Ovary (tissue), 9 donors: Measurements from ENCODE around the gene LRRC75A. TPM values are rescaled to one million over a fixed set of nuclear protein-coding genes. Genes with fewer than 3 reads are reported as not detected.

Source experiments
- DNase-seq, 5 donors: peaks; one replicate each; pipeline ENCODE4 v3.0.0-alpha.2; 2019 to 2020
- H3K27ac ChIP-seq, 2 donors: fragments of 200-600 bp; one replicate each; pipeline versions ENCODE4 v1.5.1 to v1.8.0; 2019 to 2022
- H3K27me3 ChIP-seq: fragments of 200-600 bp; one replicate; pipeline ENCODE4 v1.8.0; 2022
- H3K36me3 ChIP-seq: fragments of 200-600 bp; sonication (generic); one replicate; pipeline ENCODE4 v1.5.1; 2019
- H3K4me1 ChIP-seq: one replicate; pipeline ENCODE4 v1.8.1; 2013; ENCODE audit warnings: mild to moderate bottlenecking, moderate library complexity; ENCODE audit not compliant: insufficient read depth
- H3K4me3 ChIP-seq: fragments of 200-600 bp; sonication (generic); one replicate; pipeline ENCODE4 v1.5.1; 2017
- H3K9me3 ChIP-seq, 2 donors: fragments of 200-600 bp in 1 of 2; sonication (generic) in 1 of 2; one replicate each; pipeline versions ENCODE4 v1.5.1 to v1.8.1; 2013 to 2019; ENCODE audit warnings: mild to moderate bottlenecking in 1 of 2, moderate library complexity in 1 of 2
- EP300 ChIP-seq: sonication (generic); formaldehyde crosslinking; IDR thresholded peaks from one replicate; pipeline ENCODE4 v1.6.1; 2017; ENCODE audit warnings: antibody characterized with exemption
- POLR2A ChIP-seq: fragments of 450-650 bp; IDR thresholded peaks from one replicate; pipeline ENCODE4 v1.6.1; 2017; ENCODE audit warnings: antibody characterized with exemption, mild to moderate bottlenecking, moderate library complexity
- WGBS, 3 donors: extraction: QIAGEN DNeasy Blood & Tissue Kit in 1 of 3; methylation state at CpG; one replicate each; pipeline versions ENCODE4 v1.1.5 to v1.1.7; 2013 to 2017; 5-methylcytosine and 5-hydroxymethylcytosine counted together
- intact Hi-C, 4 donors: fragments of 100-400 bp; cut with DNase I; formaldehyde crosslinking; loops; one replicate each; pipeline versions ENCODE4 v1.11.0 to v1.15.1; 2022 to 2023
- polyA plus RNA-seq, 2 donors: library from polyadenylated mRNA; stranded (reverse); fragments of 200-250 nt in 1 of 2; fragments of 350-450 nt in 1 of 2; fragmentation: Illumina TruSeq in 1 of 2; extraction: RNeasy Lipid Tissue Mini Kit (QIAGEN cat#74804) in 1 of 2; gene quantifications; one replicate each; pipeline ENCODE4 v1.2.3, GENCODE V29; 2013 to 2014
- total RNA-seq, 7 donors: library from RNA; depleted of rRNA in 2 of 7; stranded (reverse); fragments of >200 nt in 2 of 7; fragmentation: NEBNext Ultra II Directional in 3 of 7; extraction: Animal tissue kit (Norgen Biotek cat#: 25700) in 3 of 7; gene quantifications; one replicate each; pipeline versions ENCODE4 v1.1.0 to v1.2.4, GENCODE V29; 2016 to 2023
- TF ChIP-seq, protein P1 (sequence below), 3 donors: fragments of 450-650 bp in 2 of 3; fragments of 200-600 bp in 1 of 3; IDR thresholded peaks; one replicate each; pipeline versions ENCODE4 v1.5.1 to v1.8.0; 2016 to 2022; ENCODE audit warnings: antibody characterized with exemption in 3 of 3, mild to moderate bottlenecking in 1 of 3
- donor health status: DM: no; HTN: no; CAD: no; lungs with moderate emphysema.
- donor health status: DM: no; HTN: no; CAD: no.
- donor health status: Bipolar disorder and iron deficiency.
- donor health status: DM: yes; HTN: yes; CAD: no.
- donor health status: DM: no; HTN: no; CAD: no.
- donor health status: DM: yes; HTN: yes; CAD: no.

The LRRC75A gene
- total and polyA plus RNA-seq, 9 donors, result 1.0 to 12.5 (median 4.1) TPM

DNA sequence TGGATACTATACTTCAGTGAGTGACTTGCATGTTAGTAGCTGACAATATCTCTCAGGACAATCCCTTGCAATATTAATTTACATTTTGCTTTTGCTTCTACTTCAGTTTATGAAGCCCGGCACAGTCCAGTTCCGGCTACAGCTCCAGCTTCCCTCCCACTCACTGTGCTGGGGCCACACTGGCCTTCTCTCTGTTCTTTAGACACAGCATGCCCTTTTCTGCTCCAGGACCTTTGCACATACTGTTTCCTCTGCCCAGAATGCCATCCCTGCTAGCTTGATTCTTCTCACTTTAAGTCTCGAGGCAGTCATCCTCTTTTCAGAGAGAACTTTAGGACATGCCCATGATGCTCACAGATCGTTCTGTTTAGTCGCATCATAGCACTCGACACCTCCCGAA, 25.5 kb upstream of the LRRC75A start:
- no peaks in the 10 kb centered on the region for H3K9me3 ChIP-seq
- TF ChIP-seq POLR2A (no peak), EP300 (no peak)
- TF ChIP-seq, protein P1, sequence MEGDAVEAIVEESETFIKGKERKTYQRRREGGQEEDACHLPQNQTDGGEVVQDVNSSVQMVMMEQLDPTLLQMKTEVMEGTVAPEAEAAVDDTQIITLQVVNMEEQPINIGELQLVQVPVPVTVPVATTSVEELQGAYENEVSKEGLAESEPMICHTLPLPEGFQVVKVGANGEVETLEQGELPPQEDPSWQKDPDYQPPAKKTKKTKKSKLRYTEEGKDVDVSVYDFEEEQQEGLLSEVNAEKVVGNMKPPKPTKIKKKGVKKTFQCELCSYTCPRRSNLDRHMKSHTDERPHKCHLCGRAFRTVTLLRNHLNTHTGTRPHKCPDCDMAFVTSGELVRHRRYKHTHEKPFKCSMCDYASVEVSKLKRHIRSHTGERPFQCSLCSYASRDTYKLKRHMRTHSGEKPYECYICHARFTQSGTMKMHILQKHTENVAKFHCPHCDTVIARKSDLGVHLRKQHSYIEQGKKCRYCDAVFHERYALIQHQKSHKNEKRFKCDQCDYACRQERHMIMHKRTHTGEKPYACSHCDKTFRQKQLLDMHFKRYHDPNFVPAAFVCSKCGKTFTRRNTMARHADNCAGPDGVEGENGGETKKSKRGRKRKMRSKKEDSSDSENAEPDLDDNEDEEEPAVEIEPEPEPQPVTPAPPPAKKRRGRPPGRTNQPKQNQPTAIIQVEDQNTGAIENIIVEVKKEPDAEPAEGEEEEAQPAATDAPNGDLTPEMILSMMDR (IDR thresholded peaks at IDR 0.05), result no peak
- WGBS, 3 donors, result 72 to 79% (median 73%) methylated on average over 7 of the region's 7 CpGs
- DNase-seq, result no peak
- H3K4me1 ChIP-seq, result peaks cover 2% of the 10 kb centered on the region
- H3K36me3 ChIP-seq, result no peaks in the 10 kb centered on the region
- no peak overlapping the region for H3K4me3 ChIP-seq
- intact Hi-C loops, result loop anchor here in 2 of 4 donors (10.0 kb wide), 1 partner anchor 153 kb away; no protein-coding TSS in a partner anchor
- no peaks in the 10 kb centered on the region for H3K27me3 ChIP-seq
- H3K27ac ChIP-seq, result no peak overlapping the region

DNA sequence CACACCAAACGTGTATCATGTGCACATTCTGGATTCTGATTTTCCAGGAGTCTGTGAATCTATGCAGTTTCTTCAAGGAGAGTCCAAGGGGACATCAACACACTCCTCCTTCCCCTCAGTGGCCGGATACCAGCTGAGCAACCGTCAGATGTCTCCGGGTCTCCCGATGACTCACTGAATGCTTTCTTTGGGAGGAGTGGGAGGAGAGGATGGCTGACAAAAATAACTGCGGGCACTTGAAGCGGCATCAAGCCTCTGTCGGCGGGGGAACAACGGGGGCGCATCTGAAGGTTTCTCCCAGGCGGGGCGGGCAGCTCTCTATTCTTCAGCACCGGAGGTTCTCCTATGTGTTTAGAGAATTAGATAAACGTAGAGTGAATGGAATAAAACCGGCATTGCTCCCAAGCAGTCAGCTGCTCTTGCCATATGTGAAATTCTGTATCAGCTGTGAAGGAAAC, 24.6 kb upstream of the LRRC75A start:
- peaks cover 2% of the 10 kb centered on the region for H3K4me1 ChIP-seq
- H3K27me3 ChIP-seq, result no peaks in the 10 kb centered on the region
- H3K9me3 ChIP-seq, result no peaks in the 10 kb centered on the region
- no peaks in the 10 kb centered on the region for H3K36me3 ChIP-seq
- WGBS, 3 donors, result 1 to 2% (median 1%) methylated on average over 16 of the region's 16 CpGs
- H3K4me3 ChIP-seq, result no peak overlapping the region
- no peak overlapping the region for H3K27ac ChIP-seq
- intact Hi-C loops, result loop anchor here in 2 of 4 donors (10.0 kb wide), 1 partner anchor 152 kb away; no protein-coding TSS in a partner anchor
- peak; percentile 26 to 51 (median 46) for DNase-seq
- TF ChIP-seq EP300 (no peak), POLR2A (no peak)
- TF ChIP-seq, protein P1 (IDR thresholded peaks at IDR 0.05), result no peak

DNA sequence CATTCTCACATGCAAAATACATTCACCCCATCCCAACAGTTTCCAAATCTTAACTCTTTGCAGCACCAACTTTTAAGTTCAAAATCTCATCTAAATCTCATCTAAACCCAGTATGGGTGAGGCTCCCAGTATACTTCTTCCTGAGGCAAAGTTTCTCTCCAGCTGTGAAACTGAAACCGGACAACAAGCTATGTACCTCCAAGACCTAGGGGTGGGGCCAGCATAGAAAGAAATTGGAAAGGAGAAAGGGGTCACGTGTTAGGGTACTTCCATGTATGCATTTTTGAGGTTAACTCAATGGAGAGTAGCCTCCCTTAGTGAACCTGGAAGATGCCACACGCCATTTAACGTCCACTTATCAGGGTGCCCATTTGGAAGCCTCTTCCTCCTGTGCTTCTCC, 23.9 kb upstream of the LRRC75A start:
- no peak for DNase-seq
- Histone ChIP-seq H3K27me3 (no peaks in the 10 kb centered on the region), H3K4me3 (no peak overlapping the region), H3K4me1 (no peaks in the 10 kb centered on the region), H3K36me3 (no peaks in the 10 kb centered on the region), H3K9me3 (no peaks in the 10 kb centered on the region), H3K27ac (no peak overlapping the region)
- TF ChIP-seq POLR2A (no peak), EP300 (no peak)
- TF ChIP-seq, protein P1 (IDR thresholded peaks at IDR 0.05), result no peak
- 83% methylated on average over 4 of the region's 4 CpGs for WGBS, 3 donors
- intact Hi-C loops, result loop anchor here in 2 of 4 donors (10.0 kb wide), 1 partner anchor 151 kb away; no protein-coding TSS in a partner anchor

DNA sequence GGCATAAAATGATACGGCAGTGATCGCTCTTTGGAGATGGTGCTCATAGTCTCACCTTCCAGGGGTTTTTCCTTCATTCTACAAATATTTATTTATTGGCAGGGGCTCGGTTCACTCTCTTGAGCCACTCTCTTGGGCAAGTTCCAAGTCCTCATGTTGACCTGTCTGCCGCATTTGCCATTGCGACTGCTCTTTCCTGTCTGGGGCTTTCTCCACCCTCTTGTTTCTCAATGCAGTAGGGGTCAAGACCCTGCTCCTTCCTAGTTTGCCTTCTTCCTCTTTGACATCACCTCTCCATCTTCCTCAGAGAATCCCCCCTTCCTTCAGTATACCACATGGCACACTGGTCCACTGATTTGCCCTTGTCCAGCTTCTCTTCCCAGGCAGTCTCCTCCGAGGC, 21.9 kb upstream of the LRRC75A start:
- no peaks in the 10 kb centered on the region for H3K27me3 ChIP-seq
- 84 to 89% (median 87%) methylated on average over 6 of the region's 6 CpGs for WGBS, 3 donors
- H3K4me3 ChIP-seq, result no peak overlapping the region
- TF ChIP-seq POLR2A (no peak), EP300 (no peak)
- TF ChIP-seq, protein P1 (IDR thresholded peaks at IDR 0.05), result no peak
- DNase-seq, result no peak
- no peaks in the 10 kb centered on the region for H3K36me3 ChIP-seq
- H3K4me1 ChIP-seq, result no peaks in the 10 kb centered on the region
- H3K27ac ChIP-seq, result no peak overlapping the region
- H3K9me3 ChIP-seq, result no peaks in the 10 kb centered on the region
- intact Hi-C loops, result loop anchor here in 2 of 4 donors (10.0 kb wide), 1 partner anchor 149 kb away; no protein-coding TSS in a partner anchor
